NCI-H345 treated with DMSO at 0.1 percent for 48 hours (cell line): Measurements from ENCODE around the gene PKMYT1.
A peak's percentile ranks its signal among the peaks of the same experiment; 100 is the strongest.
"Not testable (repeated sequence)": the region's sequence is repeated elsewhere in the genome, so short reads cannot be mapped to it uniquely, and the experiment has no call there.

Source experiments
- DNase-seq: peaks from one replicate; lab custom pipeline; 2025; ENCODE audit not compliant: unreplicated experiment; lab: John Stamatoyannopoulos, UW

PKMYT1 gene

GRCh38 chr16:2962334-2963073, 17.7 kb downstream of the PKMYT1 start:
- DNase-seq: no peak

- DNase-seq: no peak
These were observed 19.8 kb downstream of the PKMYT1 start for GRCh38 chr16:2960183-2961010.

GRCh38 chr16:2959206-2959605, 21.0 kb downstream of the PKMYT1 start:
- no peak for DNase-seq

GRCh38 chr16:2956579-2956956, 23.7 kb downstream of the PKMYT1 start:
- no peak for DNase-seq

GRCh38 chr16:2955779-2956578, 24.3 kb downstream of the PKMYT1 start:
- no peak for DNase-seq

GRCh38 chr16:2955438-2955778, 24.8 kb downstream of the PKMYT1 start:
- no peak for DNase-seq

- no peak for DNase-seq
These were observed 25.4 kb downstream of the PKMYT1 start for GRCh38 chr16:2954656-2955381.

- DNase-seq: no peak
These were observed 26.3 kb downstream of the PKMYT1 start for GRCh38 chr16:2953706-2954627.

GRCh38 chr16:2952679-2953078, 27.6 kb downstream of the PKMYT1 start:
- DNase-seq: peak; percentile 66

- no peak for DNase-seq
These were observed 29.5 kb downstream of the PKMYT1 start for GRCh38 chr16:2950773-2951172.

- DNase-seq: no peak
These were observed 29.9 kb downstream of the PKMYT1 start for GRCh38 chr16:2950353-2950724.

- no peak for DNase-seq
These were observed 30.4 kb downstream of the PKMYT1 start for GRCh38 chr16:2949705-2950352.

GRCh38 chr16:2948807-2949704, 31.2 kb downstream of the PKMYT1 start:
- no peak for DNase-seq

GRCh38 chr16:2946649-2947048, 33.6 kb downstream of the PKMYT1 start:
- DNase-seq: no peak

- not testable (repeated sequence) for DNase-seq
These were observed 36.5 kb downstream of the PKMYT1 start for GRCh38 chr16:2943716-2944115.

- DNase-seq: no peak
These were observed 38.2 kb downstream of the PKMYT1 start for GRCh38 chr16:2942045-2942444.

- no peak for DNase-seq
These were observed 40.3 kb downstream of the PKMYT1 start for GRCh38 chr16:2939968-2940367.

GRCh38 chr16:2938206-2938605, 42.0 kb downstream of the PKMYT1 start:
- DNase-seq: no peak
